ENCODE measurements around the gene IMPDH1. TPM values are rescaled to one million over a fixed set of nuclear protein-coding genes. Genes with fewer than 3 reads are reported as not detected.

Gene IMPDH1
- total RNA-seq, 2 donors from 2014 or later: 17.4 to 27.4 TPM

DNA sequence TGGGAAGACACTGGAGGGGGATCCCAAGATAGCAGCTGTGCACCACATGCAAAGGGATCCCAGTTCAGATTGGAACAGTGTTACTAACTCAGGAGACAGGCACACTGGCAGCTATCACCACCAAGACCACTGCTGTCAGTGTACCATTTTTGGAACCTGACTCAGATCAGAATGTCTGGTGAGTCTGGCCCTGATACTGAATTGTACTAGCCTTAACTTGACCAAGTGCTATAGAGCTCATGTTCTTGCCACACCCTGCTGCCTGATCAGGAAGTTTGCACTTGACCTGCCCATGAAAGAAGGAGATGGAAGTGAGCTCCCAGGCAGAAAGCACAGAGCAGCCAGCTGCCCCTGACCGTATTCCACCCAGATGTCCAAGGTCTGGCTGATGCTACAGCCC is 43.5 kb downstream of the IMPDH1 start:
- Histone ChIP-seq H3K9me3 (no peaks in the 10 kb centered on the region), H3K4me1 (peaks cover 0 to 5% of the 10 kb centered on the region in 2 donors), H3K4me3 (no peak overlapping the region), H3K27ac (no peak overlapping the region), H3K36me3 (no peaks in the 10 kb centered on the region), H3K27me3 (no peaks in the 10 kb centered on the region)
- TF ChIP-seq, protein P1, sequence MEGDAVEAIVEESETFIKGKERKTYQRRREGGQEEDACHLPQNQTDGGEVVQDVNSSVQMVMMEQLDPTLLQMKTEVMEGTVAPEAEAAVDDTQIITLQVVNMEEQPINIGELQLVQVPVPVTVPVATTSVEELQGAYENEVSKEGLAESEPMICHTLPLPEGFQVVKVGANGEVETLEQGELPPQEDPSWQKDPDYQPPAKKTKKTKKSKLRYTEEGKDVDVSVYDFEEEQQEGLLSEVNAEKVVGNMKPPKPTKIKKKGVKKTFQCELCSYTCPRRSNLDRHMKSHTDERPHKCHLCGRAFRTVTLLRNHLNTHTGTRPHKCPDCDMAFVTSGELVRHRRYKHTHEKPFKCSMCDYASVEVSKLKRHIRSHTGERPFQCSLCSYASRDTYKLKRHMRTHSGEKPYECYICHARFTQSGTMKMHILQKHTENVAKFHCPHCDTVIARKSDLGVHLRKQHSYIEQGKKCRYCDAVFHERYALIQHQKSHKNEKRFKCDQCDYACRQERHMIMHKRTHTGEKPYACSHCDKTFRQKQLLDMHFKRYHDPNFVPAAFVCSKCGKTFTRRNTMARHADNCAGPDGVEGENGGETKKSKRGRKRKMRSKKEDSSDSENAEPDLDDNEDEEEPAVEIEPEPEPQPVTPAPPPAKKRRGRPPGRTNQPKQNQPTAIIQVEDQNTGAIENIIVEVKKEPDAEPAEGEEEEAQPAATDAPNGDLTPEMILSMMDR (IDR thresholded peaks at IDR 0.05): no peak
- DNase-seq (ENCODE audit: low spot score): no peak

DNA sequence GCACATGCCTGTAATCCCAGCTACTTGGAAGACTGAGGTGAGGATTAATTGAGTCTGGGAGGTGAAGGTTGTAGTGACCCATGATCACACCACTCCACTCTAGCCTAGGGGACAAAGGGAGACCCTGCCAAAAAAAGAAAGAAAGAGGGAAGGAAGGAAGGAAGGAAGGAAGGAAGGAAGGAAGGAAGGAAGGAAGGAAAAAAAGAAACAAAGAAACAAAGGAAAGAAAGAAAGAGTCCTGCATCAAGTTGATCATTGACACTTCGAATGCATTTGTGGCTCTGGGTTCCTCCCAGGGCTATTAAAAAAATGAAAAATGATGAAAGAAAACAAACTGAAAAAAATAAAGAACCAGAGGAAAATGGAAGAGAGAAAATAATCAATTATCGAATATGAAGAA is 44.4 kb downstream of the IMPDH1 start:
- TF ChIP-seq, protein P1 (IDR thresholded peaks at IDR 0.05): no peak
- H3K27me3 ChIP-seq: no peaks in the 10 kb centered on the region

DNA sequence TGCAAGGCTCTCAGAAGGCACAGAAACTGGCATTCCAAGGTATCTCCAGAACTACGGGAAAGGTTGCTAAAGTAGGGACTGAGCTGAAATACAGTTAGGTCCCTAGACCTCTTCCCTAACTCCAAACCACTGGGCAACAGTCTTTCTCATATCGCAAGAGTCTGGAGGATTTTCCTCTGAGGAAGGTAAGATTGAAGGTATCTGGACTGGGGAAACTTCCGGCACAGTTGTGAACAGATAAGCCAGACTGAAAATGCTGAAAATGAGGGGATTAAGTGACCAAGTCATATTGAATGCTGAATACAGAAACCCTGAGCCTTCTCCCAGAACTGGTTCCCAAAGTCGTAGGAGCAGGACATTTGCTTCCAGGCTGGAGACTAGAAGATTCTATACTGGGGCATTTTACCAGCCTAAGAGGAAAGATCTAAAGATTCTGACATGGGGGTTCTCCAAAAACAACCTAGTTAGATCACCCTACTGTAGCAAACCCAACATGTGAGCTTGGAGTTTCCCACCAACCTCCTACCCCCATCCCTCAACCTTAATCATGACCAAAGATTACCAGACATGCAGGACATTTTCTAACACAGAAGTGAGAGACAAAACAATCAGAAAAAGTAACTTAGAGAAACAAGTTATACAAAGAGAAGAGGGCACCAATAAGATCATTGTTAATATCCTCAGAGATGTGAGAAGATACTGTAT is 45.5 kb downstream of the IMPDH1 start:
- no peaks in the 10 kb centered on the region for H3K36me3 ChIP-seq
- no peaks in the 10 kb centered on the region for H3K9me3 ChIP-seq
- H3K27me3 ChIP-seq: no peaks in the 10 kb centered on the region
- peaks cover 0 to 16% of the 10 kb centered on the region in 2 donors for H3K4me1 ChIP-seq
- TF ChIP-seq, protein P1 (IDR thresholded peaks at IDR 0.05): no peak
- no peak for DNase-seq (ENCODE audit: low spot score)
- no peak overlapping the region for H3K4me3 ChIP-seq
- H3K27ac ChIP-seq: no peak overlapping the region

More for the DNA sequence above, 44.4 kb downstream of the IMPDH1 start:
- no peaks in the 10 kb centered on the region for H3K36me3 ChIP-seq
- no peaks in the 10 kb centered on the region for H3K9me3 ChIP-seq
- peaks cover 0 to 14% of the 10 kb centered on the region in 2 donors for H3K4me1 ChIP-seq
- no peak overlapping the region for H3K4me3 ChIP-seq
- H3K27ac ChIP-seq: no peak overlapping the region
- no peak for DNase-seq (ENCODE audit: low spot score)

DNA sequence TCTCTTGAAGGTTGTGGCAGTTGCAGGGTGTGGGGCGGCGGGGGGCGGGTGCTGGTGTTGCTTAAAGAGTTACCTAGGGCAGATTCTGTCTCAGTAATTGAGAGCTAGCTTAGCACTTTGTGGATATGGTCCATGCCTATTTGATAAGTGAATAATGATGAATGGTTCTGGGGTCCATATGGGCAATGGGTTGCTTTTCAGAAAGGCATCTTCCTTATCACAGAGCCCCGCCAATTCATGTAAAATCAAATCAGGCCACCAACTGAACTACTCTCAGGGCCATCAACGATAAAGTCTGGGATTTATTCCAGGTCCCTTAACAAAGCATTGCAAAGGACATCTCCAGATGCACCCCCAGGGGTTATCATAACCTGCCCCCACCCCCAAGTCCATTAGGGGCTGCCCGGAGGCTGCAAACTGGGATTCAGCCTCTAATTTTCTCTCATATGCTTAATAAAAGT is 46.5 kb downstream of the IMPDH1 start:
- no peak for DNase-seq (ENCODE audit: low spot score)
- H3K27me3 ChIP-seq: no peaks in the 10 kb centered on the region

DNA sequence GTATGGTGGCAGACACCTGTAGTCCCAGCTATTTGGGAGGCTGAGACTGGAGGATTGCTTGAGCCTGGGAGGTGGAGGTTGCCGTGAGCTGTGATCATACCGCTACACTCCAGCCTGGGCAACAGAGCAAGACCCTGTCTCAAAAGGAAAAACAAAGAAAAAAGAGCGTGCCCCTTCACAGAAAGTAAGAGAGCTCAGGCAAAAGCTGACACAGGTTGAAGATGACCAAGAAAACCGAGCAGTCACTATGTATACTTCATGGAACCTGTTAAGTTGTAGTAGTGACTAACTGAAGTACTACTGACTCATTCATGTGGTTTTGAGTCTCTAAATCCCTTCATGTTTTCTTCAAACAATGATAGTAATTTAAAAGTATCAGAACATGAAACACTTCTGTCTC is 47.1 kb downstream of the IMPDH1 start:
- no peaks in the 10 kb centered on the region for H3K36me3 ChIP-seq
- H3K9me3 ChIP-seq: no peaks in the 10 kb centered on the region
- H3K4me1 ChIP-seq: peaks cover 0 to 16% of the 10 kb centered on the region in 2 donors
- TF ChIP-seq, protein P1 (IDR thresholded peaks at IDR 0.05): no peak
- no peak overlapping the region for H3K27ac ChIP-seq
- DNase-seq (ENCODE audit: low spot score): no peak
- no peak overlapping the region for H3K4me3 ChIP-seq
- no peaks in the 10 kb centered on the region for H3K27me3 ChIP-seq

More for the DNA sequence above, 46.5 kb downstream of the IMPDH1 start:
- TF ChIP-seq, protein P1 (IDR thresholded peaks at IDR 0.05): no peak
- Histone ChIP-seq H3K4me3 (no peak overlapping the region), H3K36me3 (no peaks in the 10 kb centered on the region), H3K9me3 (no peaks in the 10 kb centered on the region), H3K27ac (no peak overlapping the region), H3K4me1 (peaks cover 0 to 16% of the 10 kb centered on the region in 2 donors)
